GM23338 (cell line): ENCODE data around the gene PCDH12. TPM values are rescaled to one million over a fixed set of nuclear protein-coding genes. Genes with fewer than 3 reads are reported as not detected.

ENCODE experiments used
- ATAC-seq: fragments of 200-7000 bp; cut with Tn5 transposase; 3 replicates; pipeline ENCODE4 v1.9.1; 2020
- DNase-seq: peaks from one replicate; pipeline ENCODE4 v3.0.0-alpha.2; 2015; ENCODE audit warnings: low spot score
- H2AFZ ChIP-seq: fragments of 200-600 bp; sonication (generic); 2 replicates; pipeline ENCODE4 v1.8.0; 2016; ENCODE audit warnings: antibody characterized with exemption, mild to moderate bottlenecking, moderate library complexity
- H3F3A ChIP-seq: fragments of 200-600 bp; sonication (generic); replicated peaks from 2 replicates; pipeline ENCODE4 v1.8.0; 2017; ENCODE audit warnings: antibody characterized with exemption, mixed run types, low read depth
- H3K27ac ChIP-seq: fragments of 200-600 bp; sonication (generic); 2 replicates; pipeline ENCODE4 v1.6.1; 2016; ENCODE audit warnings: low read depth
- H3K27me3 ChIP-seq: fragments of 200-600 bp; sonication (generic); 2 replicates; pipeline ENCODE4 v1.8.0; 2016; ENCODE audit warnings: mild to moderate bottlenecking, mixed run types, moderate library complexity; ENCODE audit not compliant: insufficient read depth
- H3K36me3 ChIP-seq: fragments of 200-600 bp; sonication (generic); 2 replicates; pipeline ENCODE4 v1.8.0; 2016; ENCODE audit warnings: mild to moderate bottlenecking; ENCODE audit not compliant: insufficient read depth
- H3K4me1 ChIP-seq: fragments of 200-600 bp; sonication (generic); 2 replicates; pipeline ENCODE4 v1.8.0; 2016; ENCODE audit warnings: mild to moderate bottlenecking, moderate library complexity; ENCODE audit not compliant: insufficient read depth
- H3K4me2 ChIP-seq: fragments of 200-600 bp; sonication (generic); 2 replicates; pipeline ENCODE4 v1.7.1; 2017; ENCODE audit warnings: mixed run types
- H3K4me3 ChIP-seq: fragments of 200-600 bp; sonication (generic); 2 replicates; pipeline ENCODE4 v1.6.1; 2016; ENCODE audit warnings: mixed run types
- H3K79me2 ChIP-seq: fragments of 200-600 bp; sonication (generic); replicated peaks from 2 replicates; pipeline ENCODE4 v1.8.0; 2017; ENCODE audit warnings: mild to moderate bottlenecking; ENCODE audit not compliant: insufficient read depth
- H3K9me2 ChIP-seq: fragments of 200-600 bp; sonication (generic); 2 replicates; pipeline ENCODE4 v1.8.0; 2017; ENCODE audit not compliant: insufficient read depth
- H4K20me1 ChIP-seq: fragments of 200-600 bp; sonication (generic); replicated peaks from 2 replicates; pipeline ENCODE4 v1.8.0; 2017; ENCODE audit warnings: mild to moderate bottlenecking; ENCODE audit not compliant: insufficient read depth
- H3K27ac Mint-ChIP-seq: 2 replicates; pipeline ENCODE4 v1.8.0; 2020; ENCODE audit warnings: inconsistent platforms, mild to moderate bottlenecking, moderate library complexity, mixed read lengths
- H3K27me3 Mint-ChIP-seq: 3 replicates; pipeline ENCODE4 v1.8.0; 2022; ENCODE audit warnings: low read depth, mild to moderate bottlenecking, moderate library complexity, mixed read lengths, inconsistent platforms; ENCODE audit not compliant: insufficient read depth, poor library complexity
- H3K36me3 Mint-ChIP-seq: 3 replicates; pipeline ENCODE4 v1.8.0; 2021; ENCODE audit warnings: low read depth, mild to moderate bottlenecking, inconsistent platforms, moderate library complexity, mixed read lengths
- H3K4me1 Mint-ChIP-seq: 3 replicates; pipeline ENCODE4 v1.8.0; 2020; ENCODE audit warnings: mild to moderate bottlenecking, inconsistent platforms, mixed read lengths
- H3K4me3 Mint-ChIP-seq: 3 replicates; pipeline ENCODE4 v1.8.0; 2021; ENCODE audit warnings: moderate library complexity, mild to moderate bottlenecking, inconsistent platforms, mixed read lengths
- H3K9me3 Mint-ChIP-seq: 3 replicates; pipeline ENCODE4 v1.8.0; 2020; ENCODE audit warnings: moderate library complexity, mild to moderate bottlenecking, inconsistent platforms, mixed read lengths
- CREB1 ChIP-seq: fragments of 250-450 bp; sonication (Bioruptor Pico); IDR thresholded peaks from 2 replicates; pipeline ENCODE4 v1.5.0; 2020; ENCODE audit warnings: low read depth, mild to moderate bottlenecking, moderate library complexity
- CTCF ChIP-seq, 2 experiments: fragments of 200-600 bp in 1 of 2; sonication (generic) in 1 of 2; conservative IDR thresholded peaks; 2 replicates each; pipeline versions ENCODE4 v1.5.1 to v1.6.1; 2016 to 2017; ENCODE audit warnings: antibody characterized with exemption in 2 of 2, low read depth in 2 of 2, mild to moderate bottlenecking in 2 of 2, moderate library complexity in 1 of 2
- EZH2 ChIP-seq: fragments of 200-600 bp; sonication (generic); IDR thresholded peaks from one replicate; pipeline ENCODE4 v1.8.0; 2017; ENCODE audit warnings: antibody characterized with exemption, mild to moderate bottlenecking, low read depth; ENCODE audit not compliant: unreplicated experiment
- EZH2phosphoT487 ChIP-seq: fragments of 200-600 bp; sonication (generic); IDR thresholded peaks from one replicate; pipeline ENCODE4 v1.8.1; 2018; ENCODE audit warnings: antibody characterized with exemption; ENCODE audit not compliant: unreplicated experiment
- JUNB ChIP-seq: IDR thresholded peaks from one replicate; pipeline ENCODE4 v1.6.1; 2016; ENCODE audit warnings: antibody characterized with exemption; ENCODE audit not compliant: unreplicated experiment
- NANOG ChIP-seq: IDR thresholded peaks from 2 replicates; pipeline ENCODE4 v1.6.1; 2016; ENCODE audit warnings: antibody characterized with exemption, borderline replicate concordance
- POLR2AphosphoS5 ChIP-seq: IDR thresholded peaks from 2 replicates; pipeline ENCODE4 v1.6.1; 2016; ENCODE audit warnings: antibody characterized with exemption, low read depth
- REST ChIP-seq: IDR thresholded peaks from one replicate; pipeline ENCODE4 v1.6.1; 2018; ENCODE audit warnings: antibody characterized with exemption; ENCODE audit not compliant: unreplicated experiment
- STAT1 ChIP-seq: IDR thresholded peaks from one replicate; pipeline ENCODE4 v1.6.1; 2016; ENCODE audit warnings: antibody characterized with exemption; ENCODE audit not compliant: unreplicated experiment
- ZNF114 ChIP-seq: fragments of 250-450 bp; sonication (Bioruptor Pico); IDR thresholded peaks from 2 replicates; pipeline ENCODE4 v1.5.0; 2020; ENCODE audit warnings: mild to moderate bottlenecking, moderate library complexity
- polyA plus RNA-seq: library from polyadenylated mRNA; unstranded; fragments of >200 nt; fragmentation: Nextera tagmentation; extraction: Ambion mirVana; gene quantifications from 2 replicates; pipeline ENCODE4 v1.2.1, GENCODE V29; 2016
- total RNA-seq: library from RNA; depleted of rRNA; stranded (reverse); fragments of >200 nt; shearing (Covaris generic); gene quantifications from 2 replicates; pipeline ENCODE4 v1.2.3, GENCODE V29; 2014
- TF ChIP-seq, protein P1 (sequence below): IDR thresholded peaks from 2 replicates; pipeline ENCODE4 v1.6.1; 2016; ENCODE audit warnings: antibody characterized with exemption

PCDH12 gene
- total and polyA plus RNA-seq, 2 experiments from 2014 or later = 0.14 to 0.29 TPM

- TF ChIP-seq CTCF (conservative IDR thresholded peaks at IDR 0.05; ENCODE audit: low read depth in 2 of 2) = peak in 1 of 2 experiments; percentile 62; a peak in 3 of 4 replicates
- TF ChIP-seq, protein P1, sequence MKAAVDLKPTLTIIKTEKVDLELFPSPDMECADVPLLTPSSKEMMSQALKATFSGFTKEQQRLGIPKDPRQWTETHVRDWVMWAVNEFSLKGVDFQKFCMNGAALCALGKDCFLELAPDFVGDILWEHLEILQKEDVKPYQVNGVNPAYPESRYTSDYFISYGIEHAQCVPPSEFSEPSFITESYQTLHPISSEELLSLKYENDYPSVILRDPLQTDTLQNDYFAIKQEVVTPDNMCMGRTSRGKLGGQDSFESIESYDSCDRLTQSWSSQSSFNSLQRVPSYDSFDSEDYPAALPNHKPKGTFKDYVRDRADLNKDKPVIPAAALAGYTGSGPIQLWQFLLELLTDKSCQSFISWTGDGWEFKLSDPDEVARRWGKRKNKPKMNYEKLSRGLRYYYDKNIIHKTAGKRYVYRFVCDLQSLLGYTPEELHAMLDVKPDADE = no peak
Observed at GRCh38 chr5:141914199-141914743, 43.7 kb downstream of the PCDH12 start (continued).

- H3K36me3 ChIP-seq = no peaks in the 10 kb centered on the region
- Mint-ChIP-seq H3K4me1 (peaks cover 26% of the 10 kb centered on the region), H3K27ac (no peak overlapping the region), H3K9me3 (no peaks in the 10 kb centered on the region), H3K27me3 (peaks cover 32% of the 10 kb centered on the region), H3K36me3 (no peaks in the 10 kb centered on the region), H3K4me3 (peak overlapping the region; percentile 67)
- H3K79me2 ChIP-seq = no peaks in the 10 kb centered on the region
- peak; percentile 61 for DNase-seq
- H3K27me3 ChIP-seq = peaks cover 29% of the 10 kb centered on the region
- no peak overlapping the region for H3K27ac ChIP-seq
- peaks cover 16% of the 10 kb centered on the region for H3F3A ChIP-seq
- no peaks in the 10 kb centered on the region for H4K20me1 ChIP-seq
- H3K9me2 ChIP-seq = no peaks in the 10 kb centered on the region
- peak overlapping the region; percentile 97 for H2AFZ ChIP-seq
- peak; percentile 46 for ATAC-seq
- peak overlapping the region; percentile 57 for H3K4me3 ChIP-seq
- H3K4me1 ChIP-seq = peaks cover 22% of the 10 kb centered on the region
- peak overlapping the region; percentile 76 for H3K4me2 ChIP-seq
- no peak for TF ChIP-seq REST
- TF ChIP-seq STAT1 = no peak
- TF ChIP-seq ZNF114 = no peak
- TF ChIP-seq POLR2AphosphoS5 = no peak
- no peak for TF ChIP-seq JUNB
- no peak for TF ChIP-seq CTCF (conservative IDR thresholded peaks at IDR 0.05; ENCODE audit: low read depth in 2 of 2)
- TF ChIP-seq EZH2phosphoT487 = no peak
- TF ChIP-seq CREB1 = no peak
- TF ChIP-seq EZH2 = no peak
- TF ChIP-seq NANOG = no peak
Observed at GRCh38 chr5:141913560-141914198, 44.3 kb downstream of the PCDH12 start.
